ENCODE data around the gene PLCXD3. TPM values are rescaled to one million over a fixed set of nuclear protein-coding genes. Genes with fewer than 3 reads are reported as not detected.

PLCXD3 gene
- total and polyA plus RNA-seq, 7 donors, result 0.23 to 2.9 (median 1.6) TPM

- Histone ChIP-seq H3K9me3 (no peaks in the 10 kb centered on the region), H3K4me3 (no peak overlapping the region), H3K27me3 (no peaks in the 10 kb centered on the region), H3K27ac (no peak overlapping the region), H3K4me1 (no peaks in the 10 kb centered on the region), H3K36me3 (no peaks in the 10 kb centered on the region)
- intact Hi-C loops (cut with DNase I), result no loop called here
- WGBS, 2 donors, result 29 to 66% methylated on average over 1 of the region's 1 CpG
- no peak for TF ChIP-seq POLR2A (IDR thresholded peaks at IDR 0.05)
- TF ChIP-seq CTCF (IDR thresholded peaks at IDR 0.05), result no peak
- no peak for TF ChIP-seq EP300 (IDR thresholded peaks at IDR 0.05)
- no peak for TF ChIP-seq POLR2AphosphoS5 (IDR thresholded peaks at IDR 0.05)
- no peak for DNase-seq
These were observed 146.1 kb downstream of the PLCXD3 start for GRCh38 chr5:41364346-41364745.

- H3K4me3 ChIP-seq, result no peak overlapping the region
- 86 to 88% methylated on average over 1 of the region's 1 CpG for WGBS, 2 donors
- no peak for DNase-seq
- no peak overlapping the region for H3K27ac ChIP-seq
- no peaks in the 10 kb centered on the region for H3K36me3 ChIP-seq
- no peaks in the 10 kb centered on the region for H3K9me3 ChIP-seq
- intact Hi-C loops (cut with DNase I), result no loop called here
- TF ChIP-seq POLR2A (IDR thresholded peaks at IDR 0.05) (no peak), CTCF (IDR thresholded peaks at IDR 0.05) (no peak), POLR2AphosphoS5 (IDR thresholded peaks at IDR 0.05) (no peak), EP300 (IDR thresholded peaks at IDR 0.05) (no peak)
- no peaks in the 10 kb centered on the region for H3K4me1 ChIP-seq
- H3K27me3 ChIP-seq, result no peaks in the 10 kb centered on the region
These were observed 146.9 kb downstream of the PLCXD3 start for GRCh38 chr5:41363343-41363986.

- 56 to 80% methylated on average over 2 of the region's 2 CpGs for WGBS, 2 donors
- H3K36me3 ChIP-seq, result no peaks in the 10 kb centered on the region
- intact Hi-C loops (cut with DNase I), result no loop called here
- no peaks in the 10 kb centered on the region for H3K27me3 ChIP-seq
- no peak overlapping the region for H3K27ac ChIP-seq
- H3K4me3 ChIP-seq, result no peak overlapping the region
- DNase-seq, result no peak
- no peaks in the 10 kb centered on the region for H3K9me3 ChIP-seq
- H3K4me1 ChIP-seq, result no peaks in the 10 kb centered on the region
- no peak for TF ChIP-seq POLR2A (IDR thresholded peaks at IDR 0.05)
- TF ChIP-seq EP300 (IDR thresholded peaks at IDR 0.05), result no peak
- TF ChIP-seq CTCF (IDR thresholded peaks at IDR 0.05), result no peak
- no peak for TF ChIP-seq POLR2AphosphoS5 (IDR thresholded peaks at IDR 0.05)
These were observed 153.6 kb downstream of the PLCXD3 start for GRCh38 chr5:41356786-41357185.

GRCh38 chr5:41349846-41350245 lies 160.6 kb downstream of the PLCXD3 start:
- Histone ChIP-seq H3K27me3 (no peaks in the 10 kb centered on the region), H3K4me3 (no peak overlapping the region), H3K36me3 (no peaks in the 10 kb centered on the region), H3K27ac (no peak overlapping the region), H3K9me3 (no peaks in the 10 kb centered on the region), H3K4me1 (no peaks in the 10 kb centered on the region)
- intact Hi-C loops (cut with DNase I), result no loop called here
- DNase-seq, result no peak
- TF ChIP-seq CTCF (IDR thresholded peaks at IDR 0.05) (no peak), POLR2A (IDR thresholded peaks at IDR 0.05) (no peak), EP300 (IDR thresholded peaks at IDR 0.05) (no peak), POLR2AphosphoS5 (IDR thresholded peaks at IDR 0.05) (no peak)
- 73 to 77% methylated on average over 4 of the region's 4 CpGs for WGBS, 2 donors

- 84 to 86% methylated on average over 1 of the region's 1 CpG for WGBS, 2 donors
- Histone ChIP-seq H3K4me3 (no peak overlapping the region), H3K36me3 (no peaks in the 10 kb centered on the region), H3K4me1 (no peaks in the 10 kb centered on the region), H3K27me3 (no peaks in the 10 kb centered on the region), H3K9me3 (no peaks in the 10 kb centered on the region), H3K27ac (no peak overlapping the region)
- DNase-seq, result no peak
- no peak for TF ChIP-seq POLR2A (IDR thresholded peaks at IDR 0.05)
- TF ChIP-seq EP300 (IDR thresholded peaks at IDR 0.05), result no peak
- TF ChIP-seq POLR2AphosphoS5 (IDR thresholded peaks at IDR 0.05), result no peak
- TF ChIP-seq CTCF (IDR thresholded peaks at IDR 0.05), result no peak
- intact Hi-C loops (cut with DNase I), result no loop called here
These were observed 162.8 kb downstream of the PLCXD3 start for GRCh38 chr5:41347569-41347968.
